NCI-H748 (cell line): ENCODE results near the gene MLPH.
A peak's percentile ranks its signal among the peaks of the same experiment; 100 is the strongest.

ENCODE experiments used
- DNase-seq: peaks from one replicate; lab custom pipeline; 2025; ENCODE audit not compliant: unreplicated experiment; lab: John Stamatoyannopoulos, UW

The MLPH gene, protein sequence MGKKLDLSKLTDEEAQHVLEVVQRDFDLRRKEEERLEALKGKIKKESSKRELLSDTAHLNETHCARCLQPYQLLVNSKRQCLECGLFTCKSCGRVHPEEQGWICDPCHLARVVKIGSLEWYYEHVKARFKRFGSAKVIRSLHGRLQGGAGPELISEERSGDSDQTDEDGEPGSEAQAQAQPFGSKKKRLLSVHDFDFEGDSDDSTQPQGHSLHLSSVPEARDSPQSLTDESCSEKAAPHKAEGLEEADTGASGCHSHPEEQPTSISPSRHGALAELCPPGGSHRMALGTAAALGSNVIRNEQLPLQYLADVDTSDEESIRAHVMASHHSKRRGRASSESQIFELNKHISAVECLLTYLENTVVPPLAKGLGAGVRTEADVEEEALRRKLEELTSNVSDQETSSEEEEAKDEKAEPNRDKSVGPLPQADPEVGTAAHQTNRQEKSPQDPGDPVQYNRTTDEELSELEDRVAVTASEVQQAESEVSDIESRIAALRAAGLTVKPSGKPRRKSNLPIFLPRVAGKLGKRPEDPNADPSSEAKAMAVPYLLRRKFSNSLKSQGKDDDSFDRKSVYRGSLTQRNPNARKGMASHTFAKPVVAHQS

GRCh38 chr2:237486819-237487448 is at the start of gene MLPH:
Gene MLPH, plus strand, starts transcription at chr2:237487251. Its CDS starts 6,176 bp downstream, at chr2:237493427.
- peak; percentile 56 for DNase-seq

DNA sequence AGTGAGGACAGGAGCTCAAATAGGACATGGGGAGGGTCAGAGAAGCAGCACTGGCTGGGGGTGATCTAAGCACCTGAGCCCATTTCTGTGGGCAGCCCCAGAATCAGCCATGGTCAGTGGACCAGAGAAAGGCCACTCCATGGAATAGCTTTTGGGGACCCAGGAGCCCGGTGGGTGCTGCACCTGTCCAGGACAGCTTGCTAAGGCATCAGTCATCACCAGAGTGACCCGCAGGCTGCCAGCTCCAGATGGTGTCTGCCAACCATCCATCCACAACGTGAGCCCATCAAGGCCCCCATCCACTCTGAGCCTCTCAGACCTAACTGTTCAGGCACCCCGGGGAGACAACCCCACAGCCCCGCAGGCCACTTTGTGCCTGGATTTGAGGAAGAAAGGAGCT is 49.5 kb upstream of the MLPH start:
- no peak for DNase-seq

- peak; percentile 70 for DNase-seq
Measured at GRCh38 chr2:237438080-237438940, 48.7 kb upstream of the MLPH start.

GRCh38 chr2:237440819-237441281 is 46.2 kb upstream of the MLPH start:
- DNase-seq = no peak

GRCh38 chr2:237441605-237442274 is 45.3 kb upstream of the MLPH start:
- DNase-seq = no peak

DNA sequence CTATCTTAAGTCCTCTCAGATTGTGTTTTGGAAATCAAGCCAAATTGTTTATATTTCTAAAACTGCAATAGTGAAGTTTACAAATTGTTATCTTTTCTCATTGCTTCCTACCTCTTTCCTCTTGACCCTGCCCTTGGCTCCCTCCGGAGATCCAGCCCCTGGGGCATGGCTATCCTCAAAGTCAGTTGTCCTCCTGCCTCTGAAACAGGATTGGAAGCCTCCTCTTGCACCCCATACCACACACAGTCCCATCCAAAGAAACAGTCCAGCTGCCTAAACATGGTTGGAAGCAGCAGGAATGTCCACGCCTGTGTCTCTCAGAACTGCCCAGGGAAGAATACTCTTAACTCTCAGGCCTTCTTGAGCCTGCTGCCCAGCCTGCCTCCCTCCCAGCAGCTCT is 43.0 kb upstream of the MLPH start:
- DNase-seq = no peak

- no peak for DNase-seq
Measured at GRCh38 chr2:237445611-237446337, 41.3 kb upstream of the MLPH start.

DNA sequence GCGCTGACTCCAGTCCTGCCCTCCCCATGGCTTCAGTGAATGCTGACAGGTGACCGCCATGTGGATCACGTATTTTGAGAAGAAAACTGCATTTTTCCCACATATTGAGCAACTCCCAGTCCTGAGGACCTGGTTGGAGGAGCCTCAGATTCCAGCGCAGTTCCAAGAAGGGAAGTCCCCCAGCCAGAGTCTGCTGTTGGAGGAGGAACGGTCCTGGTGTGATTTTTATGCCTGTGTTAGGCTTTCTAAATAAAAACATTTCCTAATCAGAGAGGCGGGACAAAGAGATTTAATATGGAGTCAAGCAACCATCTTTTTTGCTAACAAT is 40.7 kb upstream of the MLPH start:
- DNase-seq = no peak

DNA sequence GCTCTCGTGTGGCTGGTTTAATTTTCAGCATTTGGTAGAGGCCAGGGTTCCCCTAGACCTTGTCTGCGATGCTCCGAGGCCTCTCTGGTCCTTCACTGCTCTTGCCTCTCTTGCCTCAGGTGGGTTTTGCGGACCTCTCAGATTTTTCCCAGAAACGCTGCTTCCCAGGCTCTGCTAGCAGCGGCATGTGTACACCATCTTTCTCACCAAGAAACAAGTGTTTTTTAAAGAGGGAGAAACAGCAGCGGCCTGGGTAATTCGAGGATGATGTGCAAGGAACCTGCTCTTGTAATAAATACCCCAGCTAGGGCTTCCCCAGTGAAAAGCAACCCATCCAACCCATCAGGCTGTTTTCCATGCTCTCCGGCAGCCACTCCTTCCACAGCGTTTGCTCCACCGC is 39.6 kb upstream of the MLPH start:
- DNase-seq = no peak

DNA sequence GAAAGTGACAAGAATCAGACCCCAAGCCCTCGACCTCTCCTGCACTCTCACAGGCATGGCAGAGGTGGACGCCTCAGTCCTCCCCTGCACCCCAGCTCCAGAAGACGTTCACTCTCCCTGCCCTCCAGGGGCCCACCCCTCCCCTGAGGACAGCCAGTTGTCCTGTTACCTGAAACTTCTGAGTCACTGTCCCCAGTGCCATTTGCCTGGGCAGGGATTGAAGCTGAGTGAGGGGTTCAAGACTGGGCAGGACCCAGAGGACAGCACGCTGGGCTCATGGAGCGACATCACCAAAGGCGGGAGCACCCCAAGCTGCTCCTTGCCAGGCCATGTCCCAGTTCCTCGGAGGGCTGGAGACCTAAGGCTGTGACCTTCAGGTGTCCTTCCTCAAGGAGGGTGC is 38.9 kb upstream of the MLPH start:
- DNase-seq = no peak

DNA sequence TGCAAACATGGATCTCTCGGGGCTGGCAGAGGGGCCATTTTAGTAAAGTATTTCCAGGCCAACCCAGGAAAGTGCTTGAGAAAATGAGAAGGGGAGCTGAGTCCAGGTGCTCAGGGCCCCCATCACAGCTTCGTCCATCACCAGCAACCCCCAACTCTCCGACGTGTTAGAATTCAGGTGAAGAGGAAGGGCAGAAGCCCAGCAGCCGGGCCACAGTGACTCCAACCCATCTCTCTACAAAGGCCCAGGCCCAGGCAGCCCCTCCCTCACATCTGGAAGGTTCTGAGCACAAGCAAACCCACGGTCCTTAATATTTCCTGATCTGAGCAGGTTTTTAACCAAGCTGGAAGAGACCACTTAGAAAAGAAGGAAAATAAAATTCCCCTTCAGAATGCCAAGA is 38.4 kb upstream of the MLPH start:
- DNase-seq = no peak

DNA sequence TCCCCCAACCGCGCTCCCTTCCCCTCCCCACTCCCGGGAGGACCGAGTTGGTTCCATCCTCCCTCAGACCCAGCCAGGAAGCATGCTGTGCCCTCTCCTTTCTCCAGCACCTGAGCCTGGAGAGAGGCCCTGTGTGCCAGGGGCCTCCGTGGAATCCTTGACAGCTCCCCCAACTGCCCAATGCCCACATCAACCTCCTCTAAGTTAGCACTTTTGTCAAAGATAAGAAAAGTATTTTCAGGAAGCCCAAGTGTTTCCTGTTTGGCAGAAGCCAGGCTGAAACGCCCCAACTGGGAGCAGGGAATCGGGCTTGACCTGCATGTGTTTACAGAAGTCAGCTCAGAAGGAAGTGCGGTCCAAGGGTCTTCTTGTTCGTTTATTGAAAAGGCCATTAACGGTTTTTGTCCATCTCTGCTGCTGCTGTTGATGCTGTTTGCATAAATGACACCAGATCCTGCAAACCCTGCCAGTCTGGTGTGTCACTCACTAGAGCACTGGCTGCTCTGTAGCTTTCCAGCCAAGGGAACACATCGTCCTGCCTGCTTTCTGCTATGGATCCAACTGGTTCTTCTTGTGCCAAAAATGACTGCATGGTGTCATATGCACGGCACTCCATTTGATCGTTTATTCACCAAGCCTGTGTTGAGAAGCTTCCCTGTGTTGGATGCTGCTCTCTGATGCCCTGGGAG is 37.7 kb upstream of the MLPH start:
- no peak for DNase-seq

DNA sequence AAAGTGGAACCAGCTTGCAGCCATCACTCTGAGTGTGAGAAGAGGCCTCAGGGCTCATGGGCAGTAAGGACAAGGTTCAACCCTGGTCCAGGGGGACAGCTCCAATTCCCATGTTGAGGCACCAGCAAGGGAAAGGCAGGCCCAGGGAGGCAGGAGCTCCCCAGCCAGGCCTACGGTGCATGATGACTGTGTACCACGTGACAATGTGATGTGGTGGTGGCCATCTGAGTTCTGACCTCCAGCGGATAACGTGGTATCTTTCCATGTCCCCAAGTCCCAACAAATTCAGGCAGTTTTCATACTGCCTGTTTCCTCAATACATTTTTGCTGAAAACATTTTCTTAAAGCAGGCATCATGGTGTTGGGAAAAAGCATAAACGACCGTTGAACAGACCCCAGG is 36.9 kb upstream of the MLPH start:
- DNase-seq = no peak

DNA sequence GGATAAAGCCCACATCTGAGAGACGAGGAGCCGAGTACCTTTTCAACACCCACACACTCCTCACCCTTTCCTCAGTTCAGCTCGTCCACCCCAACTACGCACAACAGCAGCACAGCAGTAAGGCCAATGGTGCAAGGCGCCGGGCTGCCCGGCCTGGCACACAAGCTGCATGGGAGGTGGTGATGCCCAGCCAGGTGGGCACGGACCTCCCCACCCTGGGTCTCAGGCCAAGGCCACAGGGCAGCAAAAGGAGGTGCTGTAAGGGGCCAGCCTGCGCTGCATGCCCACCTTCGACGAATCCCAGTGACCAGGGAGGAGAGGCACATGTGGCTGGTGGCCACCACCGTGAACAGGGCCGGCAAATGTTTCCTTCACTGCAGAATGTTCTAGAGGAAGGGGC is 36.5 kb upstream of the MLPH start:
- no peak for DNase-seq

DNA sequence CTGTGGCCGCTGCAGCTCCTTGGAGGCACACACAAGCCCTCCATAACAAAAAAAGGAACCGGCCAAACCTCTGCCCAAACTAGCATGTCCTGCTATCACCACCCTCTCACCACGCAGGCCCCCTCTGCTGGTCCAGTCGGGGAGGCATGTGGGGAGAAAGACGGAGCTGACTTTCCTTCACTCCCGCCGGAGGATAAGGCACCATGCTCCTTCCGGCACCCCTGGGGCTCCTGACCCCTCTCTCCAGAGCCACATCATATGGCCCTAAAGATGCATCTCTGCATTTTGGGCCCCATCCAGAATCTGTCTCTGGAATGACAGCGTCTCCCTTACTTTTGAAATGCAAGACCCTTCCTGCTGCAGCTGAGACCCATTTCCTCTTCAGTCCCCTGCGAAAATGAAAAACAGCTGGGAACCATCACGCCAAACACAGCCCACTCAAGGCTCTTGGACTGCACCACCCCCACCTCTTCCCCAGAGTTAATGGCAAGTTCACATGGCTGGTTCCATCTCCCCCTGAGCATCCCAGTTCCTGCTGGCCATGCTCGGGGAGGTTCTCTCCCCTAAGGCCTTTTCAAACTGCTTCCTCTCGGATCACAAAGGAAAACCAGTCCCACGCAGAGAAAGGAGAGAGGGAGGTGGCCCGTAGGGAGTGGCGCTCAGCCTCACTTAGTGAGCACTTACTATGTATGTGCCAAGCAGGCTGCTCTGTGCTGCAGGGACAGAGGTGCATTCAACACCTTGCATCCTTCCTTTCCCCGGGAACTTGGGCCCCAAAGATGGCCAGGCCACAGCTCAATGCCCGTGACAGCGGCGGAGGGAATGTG is 35.2 kb upstream of the MLPH start:
- no peak for DNase-seq

GRCh38 chr2:237452861-237453260 is 34.2 kb upstream of the MLPH start:
- no peak for DNase-seq

DNA sequence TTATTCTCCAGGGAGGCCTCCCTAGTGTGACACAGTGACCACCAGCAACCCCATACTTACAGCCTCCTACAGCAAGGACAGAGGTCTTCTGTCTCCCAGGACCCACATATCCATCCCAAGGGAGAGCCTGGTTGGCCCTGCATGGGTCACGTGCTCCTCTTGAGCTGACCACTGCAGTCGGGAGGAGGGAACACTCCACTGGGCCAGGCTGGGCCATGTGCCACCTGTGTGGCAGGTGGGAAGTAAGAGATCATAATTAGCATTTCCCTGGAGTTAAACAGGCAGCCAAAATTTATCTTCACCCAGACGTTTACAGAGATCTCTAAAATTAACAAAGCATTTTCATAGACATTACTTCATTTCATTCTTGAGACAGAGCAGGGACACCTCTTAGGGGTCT is 33.4 kb upstream of the MLPH start:
- DNase-seq = no peak

GRCh38 chr2:237455764-237456163 is 31.3 kb upstream of the MLPH start:
- DNase-seq = no peak
